K562 (cell line): ENCODE data around the gene POLR3A. TPM values are rescaled to one million over a fixed set of nuclear protein-coding genes. Genes with fewer than 3 reads are reported as not detected.

Experiments used
- ATF1 ChIP-seq, 2 experiments: fragments of 450-650 bp in 1 of 2; IDR thresholded peaks; 2 replicates each; pipeline ENCODE4 v1.6.1; 2016; ENCODE audit warnings: missing compliant biosample characterization in 1 of 2, missing genetic modification characterization in 1 of 2
- BRD9 ChIP-seq: fragments of 450-650 bp; IDR thresholded peaks from 2 replicates; pipeline ENCODE4 v1.6.1; 2018; ENCODE audit warnings: low read depth; ENCODE audit not compliant: partially characterized antibody
- FOXK2 ChIP-seq, 2 experiments: fragments of 450-650 bp; IDR thresholded peaks in 1 of 2; conservative IDR thresholded peaks in 1 of 2; 2 replicates each; pipeline ENCODE4 v1.6.1; 2016; ENCODE audit warnings: low read depth in 2 of 2, mild to moderate bottlenecking in 1 of 2
- HCFC1 ChIP-seq: IDR thresholded peaks from 2 replicates; pipeline ENCODE4 v1.6.1; 2012; ENCODE audit warnings: low read depth, low read length, improper control_type of control experiment
- JUN ChIP-seq, 2 experiments: sonication (generic) in 1 of 2; formaldehyde crosslinking in 1 of 2; IDR thresholded peaks; 2 replicates each; pipeline versions ENCODE4 v1.6.1 to v1.8.0; 2012 to 2022; ENCODE audit warnings: borderline replicate concordance in 2 of 2, mild to moderate bottlenecking in 2 of 2, improper control_type of control experiment in 1 of 2, low read depth in 1 of 2, low read length in 1 of 2, missing genetic modification reagents in 1 of 2
- JUND ChIP-seq, 2 experiments: IDR thresholded peaks; 2 replicates in 1 of 2; 3 replicates in 1 of 2; pipeline ENCODE4 v1.6.1; 2011; ENCODE audit warnings: borderline replicate concordance in 2 of 2, low read depth in 2 of 2, low read length in 2 of 2, improper control_type of control experiment in 1 of 2, missing biosample characterization in 1 of 2, missing genetic modification characterization in 1 of 2, missing genetic modification reagents in 1 of 2
- NONO ChIP-seq, 2 experiments: fragments of 200-400 bp in 1 of 2; fragments of 450-650 bp in 1 of 2; formaldehyde crosslinking in 1 of 2; IDR thresholded peaks; 2 replicates each; pipeline ENCODE4 v1.6.1; 2017; ENCODE audit warnings: low read depth in 2 of 2, mild to moderate bottlenecking in 2 of 2, moderate library complexity in 2 of 2, low read length in 1 of 2
- RAD21 ChIP-seq, 2 experiments: fragments of 250-450 bp in 1 of 2; fragments of 450-650 bp in 1 of 2; sonication (Bioruptor Pico) in 1 of 2; formaldehyde crosslinking in 1 of 2; IDR thresholded peaks in 1 of 2; conservative IDR thresholded peaks in 1 of 2; 2 replicates each; pipeline versions ENCODE4 v1.4.0 to v1.8.0; 2020 to 2022; ENCODE audit warnings: mild to moderate bottlenecking in 2 of 2, moderate library complexity in 1 of 2
- RCOR1 ChIP-seq, 2 experiments: IDR thresholded peaks; 2 replicates each; pipeline ENCODE4 v1.6.1; 2012; ENCODE audit warnings: low read depth in 2 of 2, low read length in 2 of 2, borderline replicate concordance in 1 of 2, improper control_type of control experiment in 1 of 2
- SMARCE1 ChIP-seq: fragments of 450-650 bp; IDR thresholded peaks from 2 replicates; pipeline ENCODE4 v1.7.1; 2016; ENCODE audit warnings: mild to moderate bottlenecking
- ZNF354B ChIP-seq: fragments of 250-450 bp; sonication (Bioruptor Pico); IDR thresholded peaks from 2 replicates; pipeline ENCODE4 v1.4.0; 2020
- polyA plus RNA-seq, 8 experiments: library from polyadenylated mRNA; depleted of rRNA in 4 of 8; stranded (reverse) in 5 of 8; unstranded in 3 of 8; fragments of >200 nt; fragmentation: Nextera tagmentation in 2 of 8; fragmentation: Illumina TruSeq in 1 of 8; extraction: Ambion mirVana in 2 of 8; extraction: Trizol in 1 of 8; gene quantifications; 2 replicates each; pipeline versions ENCODE4 v1.2.1 to v1.2.3, GENCODE V29; 2011 to 2014; ENCODE audit warnings: inconsistent platforms in 1 of 8, missing spikeins in 1 of 8
- total RNA-seq, 7 experiments: library from RNA; depleted of rRNA in 6 of 7; stranded (reverse); fragments of >200 nt in 6 of 7; fragmentation: Illumina TruSeq in 2 of 7; extraction: Trizol in 2 of 7; gene quantifications; 2 replicates each; pipeline versions ENCODE4 v1.2.1 to v1.2.3, GENCODE V29; 2011 to 2021; ENCODE audit warnings: low replicate concordance in 1 of 7
- TF ChIP-seq, protein P1 (sequence below): fragments of 200-400 bp; formaldehyde crosslinking; IDR thresholded peaks from 2 replicates; pipeline ENCODE4 v1.6.1; 2017; ENCODE audit warnings: mild to moderate bottlenecking, low read depth, low read length, moderate library complexity
- TF ChIP-seq, protein P2 (sequence below), 3 experiments: IDR thresholded peaks in 2 of 3; conservative IDR thresholded peaks in 1 of 3; 2 replicates each; pipeline ENCODE4 v1.5.1; 2011 to 2012; ENCODE audit warnings: low read length in 3 of 3, mild to moderate bottlenecking in 3 of 3, control low read depth in 2 of 3, improper control_type of control experiment in 1 of 3, inconsistent platforms in 1 of 3, low read depth in 1 of 3, mixed read lengths in 1 of 3, moderate library complexity in 1 of 3; ENCODE audit not compliant: insufficient read depth in 2 of 3
- TF ChIP-seq, protein P3 (sequence below): sonication (generic); formaldehyde crosslinking; IDR thresholded peaks from 2 replicates; pipeline ENCODE4 v1.8.1; 2023; ENCODE audit warnings: missing genetic modification reagents, mild to moderate bottlenecking, borderline replicate concordance

POLR3A gene
- total and polyA plus RNA-seq, 9 of the 15 experiments (the other 6 are each of a cell fraction or from before 2014, with no cell fraction given), result 14.9 to 37.0 (median 26.7) TPM

DNA sequence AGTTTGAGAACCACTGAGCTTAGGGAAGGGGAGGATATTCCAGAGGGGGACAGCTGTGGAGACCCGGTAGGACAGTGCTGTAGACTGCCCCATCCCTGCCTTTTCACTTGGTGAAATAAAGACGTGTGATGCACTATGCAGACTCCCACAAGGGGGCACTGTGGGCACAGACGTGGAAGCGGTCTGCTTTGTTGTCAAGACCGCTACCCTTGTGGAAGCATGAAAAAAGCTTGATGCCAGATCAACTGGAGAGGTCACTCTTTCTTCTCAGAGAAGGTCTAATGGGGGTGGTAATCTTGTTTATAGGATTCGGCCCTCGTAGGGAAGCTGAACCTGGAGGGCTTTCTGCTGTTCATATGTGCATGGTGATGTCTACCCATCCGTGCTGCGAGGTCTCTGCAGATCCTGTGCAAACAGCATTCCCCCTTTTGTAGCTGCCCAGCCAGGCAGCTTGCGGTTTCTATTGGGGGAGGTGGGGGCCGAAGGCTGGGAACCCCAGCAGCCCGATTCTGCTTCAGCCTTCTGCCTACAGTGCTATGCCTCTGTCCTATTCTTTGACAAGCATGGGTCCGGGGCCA, 18.1 kb upstream of the POLR3A start (continued):
- peak; percentile 89 to 95 for TF ChIP-seq RAD21 (CRISPR knock-in tag; conservative IDR thresholded peaks at IDR 0.05 in 1 of 2, IDR thresholded peaks at IDR 0.05 in 1 of 2)
- peak; percentile 31; the same call in 1 of the 2 replicates for TF ChIP-seq JUN (IDR thresholded peaks at IDR 0.05; ENCODE audit: borderline replicate concordance, low read depth, low read length)
- TF ChIP-seq JUN (CRISPR knock-in tag; IDR thresholded peaks at IDR 0.05; ENCODE audit: borderline replicate concordance), result no peak
- TF ChIP-seq FOXK2 (conservative IDR thresholded peaks at IDR 0.05 in 1 of 2, IDR thresholded peaks at IDR 0.05 in 1 of 2; ENCODE audit: low read depth in 2 of 2), result 0 out of 4 replicates have a peak, but pooled peaks of 1 of the 2 experiments have one; percentile 26
- no peak for TF ChIP-seq BRD9
- no peak for TF ChIP-seq NONO (IDR thresholded peaks at IDR 0.05; ENCODE audit: low read depth in 2 of 2, low read length in 1 of 2)
- no peak for TF ChIP-seq ATF1 (CRISPR knock-in tag; IDR thresholded peaks at IDR 0.05)
- TF ChIP-seq ATF1 (tag; IDR thresholded peaks at IDR 0.05), result peak; percentile 58
- TF ChIP-seq HCFC1, result no peak
- no peak for TF ChIP-seq ZNF354B (CRISPR knock-in tag)
- TF ChIP-seq, protein P1, sequence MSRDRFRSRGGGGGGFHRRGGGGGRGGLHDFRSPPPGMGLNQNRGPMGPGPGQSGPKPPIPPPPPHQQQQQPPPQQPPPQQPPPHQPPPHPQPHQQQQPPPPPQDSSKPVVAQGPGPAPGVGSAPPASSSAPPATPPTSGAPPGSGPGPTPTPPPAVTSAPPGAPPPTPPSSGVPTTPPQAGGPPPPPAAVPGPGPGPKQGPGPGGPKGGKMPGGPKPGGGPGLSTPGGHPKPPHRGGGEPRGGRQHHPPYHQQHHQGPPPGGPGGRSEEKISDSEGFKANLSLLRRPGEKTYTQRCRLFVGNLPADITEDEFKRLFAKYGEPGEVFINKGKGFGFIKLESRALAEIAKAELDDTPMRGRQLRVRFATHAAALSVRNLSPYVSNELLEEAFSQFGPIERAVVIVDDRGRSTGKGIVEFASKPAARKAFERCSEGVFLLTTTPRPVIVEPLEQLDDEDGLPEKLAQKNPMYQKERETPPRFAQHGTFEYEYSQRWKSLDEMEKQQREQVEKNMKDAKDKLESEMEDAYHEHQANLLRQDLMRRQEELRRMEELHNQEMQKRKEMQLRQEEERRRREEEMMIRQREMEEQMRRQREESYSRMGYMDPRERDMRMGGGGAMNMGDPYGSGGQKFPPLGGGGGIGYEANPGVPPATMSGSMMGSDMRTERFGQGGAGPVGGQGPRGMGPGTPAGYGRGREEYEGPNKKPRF, result no peak
- TF ChIP-seq, protein P2, sequence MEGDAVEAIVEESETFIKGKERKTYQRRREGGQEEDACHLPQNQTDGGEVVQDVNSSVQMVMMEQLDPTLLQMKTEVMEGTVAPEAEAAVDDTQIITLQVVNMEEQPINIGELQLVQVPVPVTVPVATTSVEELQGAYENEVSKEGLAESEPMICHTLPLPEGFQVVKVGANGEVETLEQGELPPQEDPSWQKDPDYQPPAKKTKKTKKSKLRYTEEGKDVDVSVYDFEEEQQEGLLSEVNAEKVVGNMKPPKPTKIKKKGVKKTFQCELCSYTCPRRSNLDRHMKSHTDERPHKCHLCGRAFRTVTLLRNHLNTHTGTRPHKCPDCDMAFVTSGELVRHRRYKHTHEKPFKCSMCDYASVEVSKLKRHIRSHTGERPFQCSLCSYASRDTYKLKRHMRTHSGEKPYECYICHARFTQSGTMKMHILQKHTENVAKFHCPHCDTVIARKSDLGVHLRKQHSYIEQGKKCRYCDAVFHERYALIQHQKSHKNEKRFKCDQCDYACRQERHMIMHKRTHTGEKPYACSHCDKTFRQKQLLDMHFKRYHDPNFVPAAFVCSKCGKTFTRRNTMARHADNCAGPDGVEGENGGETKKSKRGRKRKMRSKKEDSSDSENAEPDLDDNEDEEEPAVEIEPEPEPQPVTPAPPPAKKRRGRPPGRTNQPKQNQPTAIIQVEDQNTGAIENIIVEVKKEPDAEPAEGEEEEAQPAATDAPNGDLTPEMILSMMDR (IDR thresholded peaks at IDR 0.05 in 2 of 3, conservative IDR thresholded peaks at IDR 0.05 in 1 of 3; ENCODE audit: insufficient read depth in 2 of 3, low read depth in 1 of 3, low read length in 3 of 3), result peak; percentile 95 to 98 (median 95)
- TF ChIP-seq RCOR1 (IDR thresholded peaks at IDR 0.05; ENCODE audit: borderline replicate concordance in 1 of 2, low read depth in 2 of 2, low read length in 2 of 2), result peak in 1 of 2 experiments; percentile 54; a peak in 1 of 4 replicates
- TF ChIP-seq, protein P3, sequence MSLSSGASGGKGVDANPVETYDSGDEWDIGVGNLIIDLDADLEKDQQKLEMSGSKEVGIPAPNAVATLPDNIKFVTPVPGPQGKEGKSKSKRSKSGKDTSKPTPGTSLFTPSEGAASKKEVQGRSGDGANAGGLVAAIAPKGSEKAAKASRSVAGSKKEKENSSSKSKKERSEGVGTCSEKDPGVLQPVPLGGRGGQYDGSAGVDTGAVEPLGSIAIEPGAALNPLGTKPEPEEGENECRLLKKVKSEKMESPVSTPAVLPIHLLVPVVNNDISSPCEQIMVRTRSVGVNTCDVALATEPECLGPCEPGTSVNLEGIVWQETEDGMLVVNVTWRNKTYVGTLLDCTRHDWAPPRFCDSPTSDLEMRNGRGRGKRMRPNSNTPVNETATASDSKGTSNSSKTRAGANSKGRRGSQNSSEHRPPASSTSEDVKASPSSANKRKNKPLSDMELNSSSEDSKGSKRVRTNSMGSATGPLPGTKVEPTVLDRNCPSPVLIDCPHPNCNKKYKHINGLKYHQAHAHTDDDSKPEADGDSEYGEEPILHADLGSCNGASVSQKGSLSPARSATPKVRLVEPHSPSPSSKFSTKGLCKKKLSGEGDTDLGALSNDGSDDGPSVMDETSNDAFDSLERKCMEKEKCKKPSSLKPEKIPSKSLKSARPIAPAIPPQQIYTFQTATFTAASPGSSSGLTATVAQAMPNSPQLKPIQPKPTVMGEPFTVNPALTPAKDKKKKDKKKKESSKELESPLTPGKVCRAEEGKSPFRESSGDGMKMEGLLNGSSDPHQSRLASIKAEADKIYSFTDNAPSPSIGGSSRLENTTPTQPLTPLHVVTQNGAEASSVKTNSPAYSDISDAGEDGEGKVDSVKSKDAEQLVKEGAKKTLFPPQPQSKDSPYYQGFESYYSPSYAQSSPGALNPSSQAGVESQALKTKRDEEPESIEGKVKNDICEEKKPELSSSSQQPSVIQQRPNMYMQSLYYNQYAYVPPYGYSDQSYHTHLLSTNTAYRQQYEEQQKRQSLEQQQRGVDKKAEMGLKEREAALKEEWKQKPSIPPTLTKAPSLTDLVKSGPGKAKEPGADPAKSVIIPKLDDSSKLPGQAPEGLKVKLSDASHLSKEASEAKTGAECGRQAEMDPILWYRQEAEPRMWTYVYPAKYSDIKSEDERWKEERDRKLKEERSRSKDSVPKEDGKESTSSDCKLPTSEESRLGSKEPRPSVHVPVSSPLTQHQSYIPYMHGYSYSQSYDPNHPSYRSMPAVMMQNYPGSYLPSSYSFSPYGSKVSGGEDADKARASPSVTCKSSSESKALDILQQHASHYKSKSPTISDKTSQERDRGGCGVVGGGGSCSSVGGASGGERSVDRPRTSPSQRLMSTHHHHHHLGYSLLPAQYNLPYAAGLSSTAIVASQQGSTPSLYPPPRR (CRISPR knock-in tag), result no peak
- no peak for TF ChIP-seq SMARCE1
- TF ChIP-seq JUND (IDR thresholded peaks at IDR 0.05; ENCODE audit: borderline replicate concordance, low read depth, low read length), result peak; percentile 57
- peak; percentile 47; the same call in 1 of the 3 replicates for TF ChIP-seq JUND (tag; IDR thresholded peaks at IDR 0.05; ENCODE audit: borderline replicate concordance, low read depth, low read length)
